SIG-M5 treated with dmso at 0.1 percent for 504 hours (cell line): ENCODE measurements around the gene ICAM2.
"Not testable (repeated sequence)": the region's sequence is repeated elsewhere in the genome, so short reads cannot be mapped to it uniquely, and the experiment has no call there.

ENCODE experiments used
- DNase-seq: peaks from one replicate; lab custom pipeline; 2025; ENCODE audit not compliant: unreplicated experiment; lab: John Stamatoyannopoulos, UW

The ICAM2 gene

GRCh38 chr17:64015447-64015846 is 5.0 kb downstream of the ICAM2 start:
- no peak for DNase-seq

DNA sequence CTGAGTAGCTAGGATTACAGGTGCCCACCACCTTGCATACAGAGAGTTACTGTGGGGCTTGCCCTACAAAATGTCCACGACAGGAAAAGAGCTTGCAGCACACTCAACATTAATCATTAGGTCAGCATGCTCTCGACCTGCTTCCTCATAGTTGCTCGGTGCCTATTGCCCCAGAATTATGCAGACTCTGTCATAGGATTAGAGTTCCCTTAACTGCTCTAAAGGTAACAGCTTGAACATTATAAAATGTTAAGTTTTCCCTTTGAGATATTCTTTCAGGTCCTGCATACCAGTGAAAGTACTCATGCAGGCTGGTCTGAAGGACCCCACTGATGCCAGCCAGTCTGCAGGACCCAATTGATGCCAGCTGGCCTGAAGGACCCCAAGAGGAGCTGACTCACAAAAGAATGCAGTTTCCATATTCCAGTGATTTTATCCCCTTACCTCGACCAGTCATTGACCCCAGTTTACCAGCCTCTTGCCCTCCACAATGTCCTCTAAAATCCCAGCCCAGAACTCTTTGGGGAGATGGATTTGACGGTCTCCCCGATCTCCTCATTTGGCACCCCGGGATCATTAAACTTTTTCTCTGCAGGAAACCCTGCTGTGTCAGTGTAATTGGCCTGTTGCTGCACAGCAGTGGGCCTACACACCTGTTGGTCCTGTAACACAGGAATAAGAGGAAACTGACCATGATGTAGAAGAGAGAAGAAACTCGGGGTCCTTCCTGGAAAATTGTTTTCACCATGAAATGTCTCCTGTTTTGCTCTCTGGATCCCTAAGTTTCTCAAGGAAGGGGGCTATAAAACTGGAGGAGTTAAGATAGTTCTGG is 10.6 kb downstream of the ICAM2 start:
- DNase-seq: no peak

DNA sequence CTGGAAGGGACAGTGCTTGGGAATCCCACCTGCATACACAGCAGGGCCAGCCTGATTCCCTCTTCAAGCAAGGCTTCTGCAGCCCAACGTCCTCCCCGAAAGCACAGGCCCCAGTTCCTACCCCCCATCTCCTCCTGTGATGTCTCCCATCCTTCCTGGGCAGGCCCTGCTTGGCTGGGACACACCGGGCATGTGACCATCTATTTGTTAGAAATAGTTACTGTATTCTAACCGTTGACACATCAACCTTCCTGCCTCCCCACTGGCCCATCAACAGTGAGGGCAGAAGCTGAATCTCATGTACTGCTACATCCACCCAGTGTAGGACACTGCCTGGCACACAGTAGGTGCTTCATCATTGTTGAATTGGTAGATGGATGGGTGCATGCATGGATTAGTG is 11.6 kb downstream of the ICAM2 start:
- no peak for DNase-seq

GRCh38 chr17:64008346-64008745 is 12.1 kb downstream of the ICAM2 start:
- no peak for DNase-seq

DNA sequence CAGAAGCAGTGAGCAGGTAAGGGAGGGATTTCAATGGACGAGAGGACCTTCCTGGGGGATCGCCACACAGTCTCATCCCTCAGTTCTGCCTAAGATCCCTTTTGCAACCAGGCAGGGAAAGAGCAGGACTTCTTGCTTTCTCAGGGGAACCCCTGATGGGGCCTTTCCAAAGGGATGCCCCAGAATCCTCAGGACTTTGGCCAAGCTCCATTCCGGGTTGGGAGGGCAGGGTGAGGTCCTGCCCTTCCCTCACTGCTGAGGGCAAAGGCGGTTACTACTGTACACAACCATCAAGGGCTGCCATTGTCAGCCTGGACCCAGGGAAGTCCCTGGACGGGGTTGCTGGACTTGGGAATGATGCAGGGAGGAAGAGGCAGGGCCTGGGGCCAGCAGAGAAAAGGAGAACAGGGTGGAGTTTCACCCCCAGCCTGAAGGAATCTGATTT is 12.6 kb downstream of the ICAM2 start:
- DNase-seq: no peak

DNA sequence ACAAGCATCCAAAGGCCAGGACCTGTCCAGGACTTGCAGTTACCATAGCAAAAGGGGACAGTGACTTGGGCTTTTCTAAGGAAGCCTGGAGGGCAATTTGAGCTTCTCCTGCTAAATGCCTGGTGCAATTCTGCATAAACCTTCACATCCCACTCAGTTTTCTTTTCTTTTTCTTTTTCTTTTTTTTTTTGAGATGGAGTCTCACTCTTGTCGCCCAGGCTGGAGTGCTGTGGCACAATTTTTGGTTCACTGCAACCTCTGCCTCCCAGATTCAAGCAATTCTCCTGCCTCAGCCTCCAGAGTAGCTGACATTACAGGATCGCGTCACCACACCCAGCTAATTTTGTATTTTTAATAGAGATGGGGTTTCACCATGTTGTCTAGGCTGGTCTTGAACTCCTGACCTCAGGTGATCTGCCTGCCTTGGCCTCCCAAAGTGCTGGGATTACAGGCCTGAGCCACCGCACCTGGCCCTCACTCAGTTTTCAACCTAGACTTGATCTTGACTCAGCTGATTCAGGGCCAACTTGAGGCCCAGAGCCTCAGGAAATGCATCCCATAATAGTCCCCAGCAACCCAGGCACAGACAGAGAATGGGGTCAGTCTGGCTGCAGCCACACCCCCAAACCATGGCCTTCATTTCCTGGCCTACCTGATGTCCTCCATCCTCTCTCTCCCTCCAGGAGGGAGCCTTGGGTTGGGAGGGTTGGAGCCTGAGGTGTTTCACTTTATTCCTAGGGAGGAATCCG is 13.2 kb downstream of the ICAM2 start:
- not testable (repeated sequence) for DNase-seq

DNA sequence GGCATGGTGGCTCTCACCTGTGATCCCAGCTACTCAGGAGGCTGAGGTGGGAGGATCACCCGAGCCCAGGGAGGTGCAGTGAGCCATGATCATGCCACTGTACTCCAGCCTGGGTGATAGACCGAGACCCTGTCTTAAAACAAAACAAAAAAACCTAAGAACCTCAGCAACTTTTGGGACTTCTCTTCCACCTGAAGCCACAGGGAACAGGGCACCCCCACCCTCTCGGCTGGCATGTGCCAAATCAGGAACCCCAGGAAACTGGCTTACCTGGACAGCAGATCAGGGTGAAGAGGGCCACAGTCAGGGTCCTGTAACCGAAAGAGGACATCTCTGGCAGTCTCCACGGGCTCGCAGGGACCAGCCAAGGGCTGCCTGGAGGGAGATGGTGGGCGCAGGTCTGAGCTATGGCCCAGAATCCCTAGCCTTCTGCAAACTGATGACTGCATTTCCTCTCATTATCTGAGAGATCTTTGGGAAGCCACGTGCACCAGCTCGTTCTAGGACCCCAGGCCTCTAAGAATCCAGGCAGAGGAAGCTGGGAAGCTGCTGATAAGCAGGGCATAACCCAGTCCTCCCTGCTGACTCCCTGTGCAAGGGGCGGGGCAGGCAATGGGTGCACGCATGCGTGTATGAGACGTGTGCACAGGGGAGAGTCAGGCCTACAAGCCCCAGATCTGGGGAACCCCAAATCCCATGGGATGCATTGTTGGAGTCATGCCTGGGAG is 13.9 kb downstream of the ICAM2 start:
- no peak for DNase-seq

DNA sequence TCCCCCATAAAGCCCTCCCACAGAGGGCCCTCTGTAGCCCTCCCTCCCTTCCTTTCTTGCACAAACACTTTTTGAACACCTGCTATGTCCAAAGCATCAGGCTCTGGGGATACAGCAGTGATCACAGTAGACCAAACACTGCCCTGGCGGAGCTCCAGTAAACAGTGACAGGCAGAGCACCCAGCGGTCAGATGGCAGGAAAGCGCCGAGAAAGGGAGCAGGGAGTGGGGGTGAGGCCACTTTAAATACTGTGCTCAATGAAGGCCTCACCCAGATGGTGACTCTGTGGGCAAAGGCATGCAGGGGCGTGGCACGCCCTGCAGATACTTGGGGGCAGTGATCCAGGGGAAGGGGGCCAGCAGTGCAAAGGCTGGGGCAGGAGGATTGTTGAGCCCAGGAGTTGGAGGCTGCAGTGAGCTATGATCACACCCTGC is 14.7 kb downstream of the ICAM2 start:
- DNase-seq: peak; percentile 22

DNA sequence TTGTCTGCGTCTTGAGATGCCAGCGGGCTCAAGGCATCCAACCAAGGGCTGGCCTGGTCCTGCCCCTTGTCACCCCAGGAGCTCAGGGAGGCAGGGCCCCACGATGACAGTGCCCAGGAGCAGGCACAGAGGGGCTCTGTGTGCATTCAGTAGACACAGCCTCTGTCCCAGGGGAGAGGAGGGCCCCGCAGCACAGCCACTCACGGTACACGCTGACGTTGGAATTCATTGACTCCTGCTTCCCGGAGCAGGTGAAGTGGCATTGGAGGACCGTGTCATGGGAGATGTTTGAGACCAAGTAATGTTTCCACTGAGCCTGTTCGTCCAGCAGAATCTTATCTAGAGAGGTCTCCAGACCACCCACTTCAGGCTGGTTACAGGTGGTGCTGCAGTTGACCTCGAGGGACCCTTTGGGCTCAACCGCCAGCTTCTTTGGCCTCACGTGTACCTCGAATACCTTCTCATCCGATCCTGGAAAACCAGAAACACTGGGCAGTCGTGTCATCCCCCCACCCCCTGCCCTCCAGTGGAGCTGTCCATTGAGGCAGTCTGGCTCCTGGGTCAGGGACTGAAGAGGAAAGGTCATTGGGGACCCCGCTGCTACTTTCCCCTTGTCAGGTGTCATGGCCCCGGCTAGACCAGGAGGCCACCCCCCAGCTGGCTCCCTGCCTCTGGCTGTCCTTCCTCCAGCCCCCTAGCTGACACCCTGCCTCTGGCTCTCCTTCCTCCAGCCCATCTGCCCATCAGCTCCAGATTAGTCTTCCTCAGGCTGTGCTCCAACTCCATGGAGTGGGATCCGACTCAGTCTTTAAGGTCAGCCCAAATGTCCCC is 15.3 kb downstream of the ICAM2 start:
- DNase-seq: no peak

GRCh38 chr17:64004218-64004770 is 16.1 kb downstream of the ICAM2 start:
- no peak for DNase-seq

DNA sequence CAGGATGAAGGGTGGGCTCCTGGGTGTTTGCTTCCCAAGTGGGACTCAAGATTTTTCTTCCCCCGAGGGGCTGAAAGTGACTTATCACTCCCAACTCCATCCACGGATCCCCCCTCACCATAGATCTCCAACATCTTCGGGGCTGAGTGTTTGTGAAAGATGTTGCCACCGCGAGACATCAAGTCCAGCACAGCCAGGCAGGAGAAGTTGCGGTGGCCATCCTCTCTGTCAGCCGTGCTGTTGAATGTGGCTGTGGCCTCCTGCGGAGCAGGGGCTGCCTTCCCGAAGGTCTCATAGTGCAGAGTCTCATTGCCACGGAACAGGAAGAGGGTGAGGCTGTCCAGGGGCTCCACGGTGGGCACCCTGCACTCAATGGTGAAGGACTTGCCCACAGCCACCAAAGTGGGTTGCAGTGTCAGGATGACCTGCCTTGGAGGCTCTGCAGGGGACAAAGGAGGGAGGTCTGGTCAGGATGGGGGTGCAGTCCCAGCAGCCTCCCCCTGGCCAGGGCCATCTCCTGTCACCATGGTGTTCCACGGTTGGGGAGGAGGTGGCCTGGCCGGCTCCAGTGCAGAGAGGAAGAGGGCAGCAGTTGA is 16.8 kb downstream of the ICAM2 start:
- DNase-seq: no peak

GRCh38 chr17:64002658-64003525 is 17.5 kb downstream of the ICAM2 start:
- DNase-seq: no peak

DNA sequence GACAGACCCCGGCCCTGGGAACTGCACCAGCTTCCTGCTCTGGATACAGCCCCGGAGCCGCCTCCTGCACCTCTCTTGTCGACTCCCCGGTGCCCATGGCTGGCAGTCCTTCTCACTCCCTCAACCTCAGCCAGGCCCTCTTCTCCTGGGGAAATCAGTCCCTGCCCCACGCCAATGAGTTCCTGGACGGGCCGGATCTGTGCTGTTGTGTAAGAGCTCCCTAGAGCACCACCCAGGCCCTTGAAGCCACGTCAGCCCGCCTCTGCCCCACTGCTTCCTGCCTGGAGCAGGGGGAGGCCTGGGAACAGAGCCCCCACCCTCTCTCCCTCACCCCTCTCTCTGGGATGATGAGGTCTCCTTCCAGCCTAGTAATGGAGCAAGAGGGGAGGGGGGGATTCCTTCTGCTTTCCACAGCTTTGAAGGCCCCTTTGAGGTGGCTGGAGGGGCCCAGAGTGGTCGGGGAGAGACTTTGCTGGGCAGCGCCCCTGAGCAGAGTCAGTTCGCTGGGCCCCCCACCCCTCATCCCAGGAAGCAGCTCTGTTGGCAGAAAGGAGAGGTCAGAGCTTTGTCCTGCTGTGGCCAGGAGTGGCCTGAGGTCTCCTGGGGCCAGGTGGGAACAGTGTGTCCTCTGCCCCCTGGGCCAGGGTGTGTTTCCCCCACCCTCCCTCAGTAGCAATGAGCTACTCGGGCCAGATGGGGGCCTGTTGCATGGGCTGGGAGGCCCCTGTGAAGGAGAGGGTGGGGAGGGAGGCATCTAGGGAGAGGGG is 18.5 kb downstream of the ICAM2 start:
- no peak for DNase-seq

DNA sequence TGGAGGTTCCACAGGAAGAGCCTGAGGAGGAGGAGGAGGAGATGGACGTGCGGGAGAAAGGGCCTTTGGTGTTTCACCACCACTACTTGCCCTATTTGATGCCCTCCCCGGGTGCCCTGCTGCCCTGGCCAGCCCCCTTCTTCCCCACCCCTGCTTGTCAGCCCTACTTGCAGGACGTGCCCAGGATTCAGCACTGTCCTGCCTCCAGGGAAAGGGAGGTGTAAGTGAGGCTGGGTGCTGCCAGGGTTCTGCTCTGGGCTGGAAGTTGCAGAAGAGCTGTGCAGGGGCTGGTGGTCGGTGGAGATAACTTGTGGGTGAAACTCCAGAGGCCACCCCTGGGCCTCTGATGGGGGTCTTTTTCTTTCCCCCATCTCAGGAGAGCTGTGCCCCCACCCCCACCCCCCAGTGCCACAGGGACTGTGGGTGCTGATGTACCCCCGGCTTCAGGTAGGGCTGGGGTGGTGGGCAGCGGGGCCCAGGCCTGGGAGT is 19.3 kb downstream of the ICAM2 start:
- DNase-seq: no peak

- no peak for DNase-seq
These were observed 20.5 kb downstream of the ICAM2 start for GRCh38 chr17:63999680-64000531.

- DNase-seq: no peak
These were observed 21.4 kb downstream of the ICAM2 start for GRCh38 chr17:63998721-63999679.
